ENCODE measurements around the gene MEIOC. TPM values are rescaled to one million over a fixed set of nuclear protein-coding genes. Genes with fewer than 3 reads are reported as not detected.

The MEIOC gene
- total and polyA plus RNA-seq, 2 of the 4 experiments (the other 2 are of a cell fraction) = 0.27 to 0.36 TPM

- Histone ChIP-seq H3K4me3 (ENCODE audit: insufficient read depth, low read depth, low read length) (no peak overlapping the region), H4K5ac (ENCODE audit: low read depth, low read length) (no peak overlapping the region), H3K4me1 (ENCODE audit: control insufficient read depth, insufficient read depth, low read length) (no peaks in the 10 kb centered on the region), H3K9me1 (ENCODE audit: insufficient read depth, low read length) (no peaks in the 10 kb centered on the region), H3K9ac (ENCODE audit: low read depth, low read length) (no peak overlapping the region), H4K91ac (ENCODE audit: insufficient read depth, low read depth, low read length) (no peak overlapping the region), H3K36me3 (ENCODE audit: control insufficient read depth, insufficient read depth, low read length) (no peaks in the 10 kb centered on the region), H3K56ac (ENCODE audit: extremely low read depth, insufficient read depth, low read length) (no peak overlapping the region), H3K9me3 (ENCODE audit: control insufficient read depth, insufficient read depth, low read length) (no peaks in the 10 kb centered on the region), H2BK20ac (ENCODE audit: low read depth, low read length) (no peak overlapping the region), H2AFZ (replicated peaks; ENCODE audit: low read length, poor library complexity) (no peak overlapping the region), H4K20me1 (ENCODE audit: insufficient read depth, low read length) (no peaks in the 10 kb centered on the region), H3K79me1 (ENCODE audit: low read depth in 1 of 2, low read length in 2 of 2) (no peaks in the 10 kb centered on the region), H3K27ac (ENCODE audit: insufficient read depth, low read length) (no peak overlapping the region), H3K4me2 (ENCODE audit: low read depth, low read length) (no peak overlapping the region), H4K8ac (ENCODE audit: low read depth in 2 of 2, low read length in 2 of 2) (no peak overlapping the region), H3K23ac (ENCODE audit: low read depth, low read length) (no peak overlapping the region), H2AK9ac (replicated peaks; ENCODE audit: low read depth, low read length, poor library complexity) (no peak overlapping the region), H3K14ac (replicated peaks; ENCODE audit: low read depth, low read length) (no peak overlapping the region), H3K27me3 (ENCODE audit: control insufficient read depth, insufficient read depth, low read length) (peaks cover 4% of the 10 kb centered on the region; the same call in 1 of the 2 replicates), H2BK5ac (ENCODE audit: low read depth, low read length, poor library complexity, severe bottlenecking) (no peak overlapping the region), H2BK15ac (ENCODE audit: low read depth, low read length) (no peak overlapping the region), H2BK120ac (ENCODE audit: low read depth, low read length) (no peak overlapping the region), H3K4ac (ENCODE audit: low read depth, low read length) (no peak overlapping the region), H3K18ac (ENCODE audit: low read depth, low read length) (no peak overlapping the region), H2AK5ac (ENCODE audit: low read depth, low read length) (no peak overlapping the region)
- peak; percentile 87 for TF ChIP-seq RAD21 (IDR thresholded peaks at IDR 0.05; ENCODE audit: low read length)
- no peak for TF ChIP-seq MAZ (IDR thresholded peaks at IDR 0.05; ENCODE audit: borderline replicate concordance, low read depth, low read length)
- TF ChIP-seq SMC3 (IDR thresholded peaks at IDR 0.05; ENCODE audit: low read depth, low read length) = peak; percentile 95
- no peak for TF ChIP-seq NFE2L2 (IDR thresholded peaks at IDR 0.05; ENCODE audit: low read depth, low read length)
- no peak for TF ChIP-seq FOS (IDR thresholded peaks at IDR 0.05; ENCODE audit: low read depth, low read length)
- no peak for TF ChIP-seq MAFK (IDR thresholded peaks at IDR 0.05; ENCODE audit: low read depth, low read length)
- no peak for TF ChIP-seq CHD1 (IDR thresholded peaks at IDR 0.05; ENCODE audit: low read depth, low read length)
- 0 out of 2 replicates have a peak, but pooled peaks have one; percentile 18 for TF ChIP-seq MXI1 (IDR thresholded peaks at IDR 0.05; ENCODE audit: borderline replicate concordance, low read depth, low read length)
- no peak for TF ChIP-seq BHLHE40 (IDR thresholded peaks at IDR 0.05; ENCODE audit: low read depth, low read length)
- TF ChIP-seq RCOR1 (IDR thresholded peaks at IDR 0.05; ENCODE audit: insufficient replicate concordance, low read length) = no peak
- TF ChIP-seq POLR2A (IDR thresholded peaks at IDR 0.05; ENCODE audit: low read depth, low read length) = 0 out of 2 replicates have a peak, but pooled peaks have one; percentile 21
- no peak for TF ChIP-seq RFX5 (IDR thresholded peaks at IDR 0.05; ENCODE audit: low read depth, low read length)
- TF ChIP-seq CEBPB (IDR thresholded peaks at IDR 0.05; ENCODE audit: low read depth, low read length) = peak; percentile 96
- TF ChIP-seq ELK1 (IDR thresholded peaks at IDR 0.05; ENCODE audit: borderline replicate concordance, low read depth, low read length) = no peak
- TF ChIP-seq CTCF (conservative IDR thresholded peaks at IDR 0.05; ENCODE audit: low read depth, low read length) = peak; percentile 80
- no peak for TF ChIP-seq USF2 (IDR thresholded peaks at IDR 0.05; ENCODE audit: low read depth, low read length)
- POLR2A ChIA-PET (ENCODE audit: unreplicated experiment) = no interaction called here
- in situ Hi-C loops (cut with MboI; ENCODE audit: low sequenced_read_pairs) (loop anchor here (25.0 kb wide), 1 partner anchor 424 kb away; the partner anchor contains the start of gene UBTF), dilution Hi-C loops (cut with HindIII; ENCODE audit: low sequenced_read_pairs, unreplicated experiment) (no loop called here), intact Hi-C loops (cut with micrococcal nuclease) (loop anchor here (1.0 to 5.0 kb wide), 4 partner anchors 79 to 414 kb away; partner anchors contain the start of gene FZD2)
- BruUV-seq (replicated peaks) = no TSS peak
- ATAC-seq (ENCODE audit: low read depth) (peak; percentile 82), DNase-seq (peak; percentile 72)
- CTCF ChIA-PET = no interaction called here
- WGBS, 2 experiments (ENCODE audit: extremely low coverage in 2 of 2, insufficient read length in 1 of 2) = no CpG with 5 or more reads among the region's 1 CpG
These were observed 19.7 kb upstream of the MEIOC start for GRCh38 chr17:44636562-44636961.

Measured in IMR-90 (cell line).